Measurements from ENCODE around the gene CAMK1D.
A peak's percentile ranks its signal among the peaks of the same experiment; 100 is the strongest.

CAMK1D gene

GRCh38 chr10:12577610-12578009 is 228.3 kb downstream of the CAMK1D start:
- no peak for DNase-seq

- no peak for DNase-seq
Measured at GRCh38 chr10:12579954-12580858, 230.9 kb downstream of the CAMK1D start.

- DNase-seq: no peak
Measured at GRCh38 chr10:12583891-12584595, 234.7 kb downstream of the CAMK1D start.

DNA sequence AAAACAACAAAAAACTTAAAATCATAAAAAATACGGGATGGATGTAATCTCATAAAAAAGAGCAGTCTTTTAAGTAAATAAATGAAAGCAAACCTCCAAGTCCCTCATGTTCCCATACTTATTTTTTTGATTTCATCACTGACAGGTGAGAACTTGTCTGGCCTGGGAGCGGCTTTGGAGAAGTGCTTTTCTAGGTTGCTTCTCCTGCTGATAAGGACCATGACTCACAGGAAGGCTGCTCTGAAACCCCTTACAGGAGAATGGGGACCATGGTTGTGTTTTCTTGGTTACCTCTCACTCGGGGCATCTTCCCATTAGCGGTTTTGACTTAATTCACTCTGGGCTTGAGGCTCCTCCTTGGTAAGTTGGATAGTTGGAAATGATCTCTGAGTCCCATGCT is 237.4 kb downstream of the CAMK1D start:
- no peak for DNase-seq

DNA sequence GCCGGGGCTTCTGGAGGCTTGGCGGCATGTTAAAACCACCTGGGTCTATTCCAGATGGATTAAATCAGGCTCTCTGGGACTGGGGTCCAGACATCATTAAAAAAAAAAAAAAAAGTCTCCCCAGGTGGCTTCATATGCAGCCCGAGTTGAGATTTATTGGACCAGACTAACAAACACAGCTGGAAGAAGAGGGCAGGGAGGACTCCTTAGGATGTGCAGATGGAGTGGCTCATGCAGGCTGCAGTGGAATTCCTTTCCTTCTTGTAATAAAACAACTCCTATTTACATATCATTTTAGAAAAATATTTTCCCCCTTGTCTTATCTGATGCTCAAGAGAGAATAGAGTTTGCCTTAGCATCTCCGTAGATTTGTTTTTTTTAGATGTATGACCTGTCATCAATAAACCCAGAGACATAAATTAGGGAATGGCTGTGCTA is 238.1 kb downstream of the CAMK1D start:
- DNase-seq: no peak

- peak; percentile 9 for DNase-seq
Measured at GRCh38 chr10:12588091-12588860, 238.9 kb downstream of the CAMK1D start.

DNA sequence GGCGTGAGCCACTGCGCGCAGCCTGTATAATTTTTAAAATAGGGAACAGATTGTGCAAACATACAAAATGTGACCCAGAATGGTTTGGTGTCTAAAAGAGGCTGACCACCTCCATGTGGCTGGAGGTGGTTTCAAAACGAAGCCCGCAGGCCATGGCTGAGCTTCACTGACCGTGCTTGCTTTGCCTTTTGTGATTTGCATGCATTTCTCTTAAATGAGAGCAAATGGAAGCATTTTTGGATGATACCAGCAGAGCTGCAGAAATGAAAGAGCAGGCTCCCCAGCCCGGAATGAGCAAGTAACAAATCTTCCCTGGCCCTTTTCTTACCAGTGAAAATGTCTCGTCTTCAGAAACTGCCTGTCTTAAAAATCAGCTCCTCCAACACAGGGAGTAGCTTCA is 239.9 kb downstream of the CAMK1D start:
- no peak for DNase-seq

- DNase-seq: no peak
Measured at GRCh38 chr10:12589791-12590190, 240.4 kb downstream of the CAMK1D start.

DNA sequence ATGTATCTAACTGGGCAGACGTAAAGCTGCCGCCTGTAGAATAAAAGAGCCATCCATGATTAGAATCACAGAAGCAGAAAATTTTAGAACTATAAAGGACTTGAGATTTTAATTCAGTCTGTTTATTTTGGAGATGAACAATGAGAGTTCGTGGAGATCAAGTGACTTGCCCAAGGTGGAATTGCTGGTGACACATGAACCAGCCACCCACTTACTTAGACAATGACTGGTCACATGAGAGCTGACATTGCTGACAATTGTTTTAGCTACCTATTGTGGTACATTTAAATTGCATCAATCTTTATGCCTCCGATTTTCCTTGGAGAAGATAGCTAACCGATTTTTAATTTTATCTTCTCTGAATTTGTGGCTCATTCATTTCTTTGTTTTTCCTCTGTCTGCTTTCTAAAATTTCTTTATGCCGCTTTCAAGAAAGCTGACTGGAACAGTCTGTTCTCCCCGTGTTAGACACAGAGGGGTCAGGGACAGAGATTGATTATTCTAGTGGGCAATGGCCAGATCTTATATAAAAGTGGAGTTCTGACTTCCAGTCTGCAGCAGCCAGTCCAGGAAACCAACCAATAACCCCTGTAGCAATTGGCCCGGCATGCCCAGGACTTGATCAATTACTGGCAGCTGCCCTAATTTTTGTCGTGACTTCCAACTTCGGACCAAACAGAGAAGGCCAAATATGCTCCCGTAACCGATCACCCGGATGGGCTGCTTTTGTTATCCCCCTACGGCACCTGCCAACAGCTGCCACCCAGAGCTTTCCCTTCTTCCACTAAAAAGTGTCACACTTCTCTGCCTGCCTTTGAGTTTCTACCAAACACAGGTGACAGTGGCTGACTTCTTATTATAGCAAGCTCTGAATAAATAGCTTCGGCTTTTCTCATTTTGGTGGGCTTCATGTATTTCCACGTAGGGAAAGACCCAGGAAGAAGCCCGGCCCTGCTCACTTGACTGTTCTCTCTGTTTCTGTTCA is 241.6 kb downstream of the CAMK1D start:
- DNase-seq: peak; percentile 19

DNA sequence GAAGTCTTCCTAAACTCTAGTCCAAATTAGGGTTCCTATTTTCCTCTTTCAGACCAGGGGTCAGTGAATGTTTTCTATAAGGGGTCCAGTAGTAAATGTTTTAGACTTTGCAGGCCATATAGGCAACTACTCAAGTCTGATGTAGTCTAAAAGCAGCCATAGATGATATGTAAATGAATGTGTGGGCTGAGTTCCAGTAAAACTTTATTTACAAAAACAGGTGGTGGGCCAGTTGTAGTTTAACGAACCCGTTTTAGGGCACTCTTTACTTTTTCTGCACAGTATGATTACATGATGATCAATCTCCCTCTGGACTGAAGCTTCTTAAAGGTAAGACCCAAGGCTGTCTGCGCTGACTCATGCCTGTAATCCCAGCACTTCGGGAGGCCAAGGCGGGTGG is 243.6 kb downstream of the CAMK1D start:
- DNase-seq: no peak

DNA sequence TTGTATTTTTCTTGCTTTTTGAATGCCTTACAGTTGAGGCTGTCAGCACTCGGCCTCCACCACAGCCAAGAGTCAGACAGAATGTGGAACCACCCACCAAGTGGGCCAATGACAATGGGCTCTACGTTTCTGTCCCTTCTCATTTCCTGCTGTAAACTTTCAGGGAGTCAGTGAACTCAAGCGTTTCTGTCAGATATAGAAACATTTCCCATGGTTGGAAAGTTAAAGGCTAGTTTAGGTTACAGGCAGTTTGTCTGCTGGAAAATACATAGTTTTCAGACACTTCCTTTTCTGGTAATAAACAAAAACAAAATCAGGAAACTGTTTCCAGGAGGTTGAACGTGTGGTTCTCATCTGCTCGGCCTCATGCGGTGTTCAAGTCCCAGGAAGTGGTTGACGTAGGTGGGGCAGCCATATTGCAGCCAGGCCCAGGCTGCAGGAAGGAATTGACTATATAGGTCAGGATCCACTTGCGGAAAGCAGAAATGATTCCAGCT is 245.1 kb downstream of the CAMK1D start:
- no peak for DNase-seq

- no peak for DNase-seq
Measured at GRCh38 chr10:12595936-12596576, 246.7 kb downstream of the CAMK1D start.

DNA sequence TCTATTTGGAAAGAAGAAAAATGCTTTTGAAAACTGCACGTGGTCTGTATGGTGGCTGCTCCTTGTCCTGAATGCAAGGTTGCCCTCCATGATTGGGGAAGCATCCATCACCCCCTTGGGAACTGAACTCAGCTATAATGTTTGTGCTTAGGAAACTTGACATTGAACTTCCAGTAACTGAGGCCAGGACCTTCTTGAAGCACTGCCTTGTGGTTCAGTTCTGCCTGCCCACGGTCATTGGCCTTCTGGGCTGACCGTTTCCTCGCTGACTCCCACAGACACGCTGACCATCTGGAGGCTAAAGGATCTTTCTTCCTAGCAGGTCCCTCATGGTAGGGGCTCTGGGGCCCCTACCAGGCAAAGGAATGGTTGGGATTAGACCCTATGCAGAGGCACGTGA is 247.8 kb downstream of the CAMK1D start:
- no peak for DNase-seq

- DNase-seq: peak; percentile 35
Measured at GRCh38 chr10:12597788-12598765, 248.7 kb downstream of the CAMK1D start.

DNA sequence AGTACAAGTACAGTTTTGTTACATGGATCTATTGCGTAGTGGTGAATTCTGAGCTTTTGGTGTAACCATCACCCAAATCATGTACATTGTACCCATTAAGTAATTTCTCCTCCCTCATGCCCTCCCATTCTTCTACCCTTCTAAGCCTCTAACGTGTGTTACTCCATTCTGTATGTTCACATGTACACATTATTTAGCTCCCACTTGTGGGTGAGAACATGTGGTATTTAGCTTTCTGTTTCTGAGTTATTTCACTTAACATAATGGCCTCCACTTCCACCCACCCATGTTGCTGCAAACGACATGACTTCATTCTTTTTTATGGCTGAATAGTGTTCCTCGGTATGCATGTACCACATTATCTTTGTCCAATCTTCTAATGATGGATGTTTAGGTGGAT is 251.3 kb downstream of the CAMK1D start:
- no peak for DNase-seq

DNA sequence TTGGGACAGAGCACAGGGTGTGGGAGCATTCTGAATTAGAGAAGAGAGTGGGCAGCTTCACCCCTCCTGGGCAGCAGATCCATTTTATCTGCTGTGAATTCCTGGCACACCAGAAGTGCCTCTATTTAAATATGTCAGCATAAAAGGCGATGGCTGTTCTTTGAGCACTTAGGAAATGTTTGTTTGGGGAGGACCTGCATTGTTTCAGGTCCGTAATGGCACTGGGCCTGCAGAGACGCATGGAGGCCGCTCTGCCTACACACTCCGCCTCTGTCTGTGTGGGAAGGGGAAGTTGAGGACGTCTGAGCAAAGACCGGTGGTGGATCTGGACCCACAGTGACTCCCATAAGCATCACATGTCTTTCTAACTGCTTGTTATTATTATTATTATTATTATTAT is 253.2 kb downstream of the CAMK1D start:
- DNase-seq: no peak

GRCh38 chr10:12603766-12604470 is 254.6 kb downstream of the CAMK1D start:
- no peak for DNase-seq

DNA sequence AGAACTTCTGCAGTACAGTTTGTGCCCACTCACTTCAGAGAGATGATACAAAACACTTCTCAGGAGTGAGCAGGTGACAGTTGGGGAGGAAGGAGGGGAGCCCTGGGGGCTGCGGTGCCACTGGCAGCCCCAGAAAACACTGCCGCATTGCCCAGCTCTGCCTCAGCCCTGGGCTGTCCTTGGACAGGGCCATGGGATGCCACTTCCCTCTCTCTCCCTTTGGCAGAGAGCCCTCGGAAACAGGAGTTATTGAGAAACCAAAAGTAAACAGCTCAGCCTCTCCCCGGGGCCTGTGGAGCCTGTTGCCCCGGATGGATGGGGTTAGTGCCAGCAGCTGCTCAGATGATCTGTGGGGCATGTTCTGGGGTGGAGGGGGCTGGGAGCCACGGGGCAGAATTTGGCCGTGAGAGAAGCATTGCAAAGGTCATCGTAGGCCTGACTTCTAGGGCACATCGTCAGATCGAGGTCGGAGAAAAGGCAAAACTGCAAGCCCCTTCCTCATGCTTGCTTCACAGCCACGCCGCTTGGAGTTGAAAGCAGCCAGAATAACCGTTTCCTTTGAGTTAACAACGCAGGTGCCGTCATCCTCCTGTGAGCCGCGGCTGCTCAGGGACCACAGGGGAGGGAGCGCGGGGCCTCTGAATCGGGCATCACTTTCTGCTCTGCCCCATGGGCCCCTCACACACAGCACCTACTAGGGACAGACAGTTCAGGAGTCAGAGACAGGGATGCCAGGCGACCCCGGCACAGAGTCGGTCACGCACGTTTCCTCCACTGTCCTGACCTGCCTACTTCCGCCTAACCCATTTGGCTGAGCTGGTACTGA is 256.4 kb downstream of the CAMK1D start:
- no peak for DNase-seq

GRCh38 chr10:12606461-12606860 is 257.1 kb downstream of the CAMK1D start:
- DNase-seq: no peak
